H1 (cell line): Measurements from ENCODE around the gene MLN. TPM values are rescaled to one million over a fixed set of nuclear protein-coding genes. Genes with fewer than 3 reads are reported as not detected.

Source experiments
- CTCF ChIA-PET: fragments of 300-600 bp; sonication (Branson Sonifier 250); formaldehyde crosslinking; loops from one replicate; lab custom pipeline; 2021; ENCODE audit not compliant: partially characterized antibody; lab: Charles Lee
- POLR2A ChIA-PET: fragments of 300-600 bp; sonication (Branson Sonifier 250); formaldehyde crosslinking; loops from one replicate; lab custom pipeline; 2021; ENCODE audit warnings: inconsistent platforms; ENCODE audit not compliant: partially characterized antibody; lab: Charles Lee
- DNase-seq, 2 experiments: peaks; one replicate each; pipeline versions ENCODE4 v3.0.0 to v3.0.0-alpha.2; 2010 to 2022; ENCODE audit warnings: low spot score in 2 of 2, low read depth in 1 of 2, mixed read lengths in 1 of 2
- FAIRE-seq: peaks from 2 replicates; lab custom pipeline; 2011; peaks lifted over from hg19 to GRCh38; lab: Jason Lieb, UNC
- H2AFZ ChIP-seq: 2 replicates; pipeline ENCODE4 v1.8.1; 2012; ENCODE audit warnings: low read length, inconsistent platforms
- H2AK5ac ChIP-seq: 2 replicates; pipeline ENCODE4 v1.6.1; 2013; ENCODE audit warnings: low read depth, low read length
- H2BK120ac ChIP-seq: replicated peaks from 2 replicates; pipeline ENCODE3; 2013; ENCODE audit warnings: low read depth, low read length, inconsistent platforms
- H2BK12ac ChIP-seq: 2 replicates; pipeline ENCODE4 v1.6.1; 2013; ENCODE audit warnings: low read depth, low read length
- H2BK15ac ChIP-seq: 2 replicates; pipeline ENCODE4 v1.6.1; 2013; ENCODE audit warnings: low read length
- H2BK20ac ChIP-seq: 2 replicates; pipeline ENCODE4 v1.6.1; 2013; ENCODE audit warnings: low read length
- H2BK5ac ChIP-seq: 2 replicates; pipeline ENCODE4 v1.6.1; 2013; ENCODE audit warnings: low read depth, low read length
- H3K14ac ChIP-seq: 2 replicates; pipeline ENCODE4 v1.6.1; 2013; ENCODE audit warnings: inconsistent platforms; ENCODE audit not compliant: insufficient read length
- H3K18ac ChIP-seq: 2 replicates; pipeline ENCODE4 v1.6.1; 2013; ENCODE audit warnings: low read length; ENCODE audit errors: extremely low read depth
- H3K23ac ChIP-seq: 2 replicates; pipeline ENCODE4 v1.6.1; 2013; ENCODE audit warnings: inconsistent platforms; ENCODE audit not compliant: insufficient read length
- H3K23me2 ChIP-seq: 2 replicates; pipeline ENCODE4 v1.6.1; 2013; ENCODE audit warnings: low read depth, low read length
- H3K27ac ChIP-seq: 2 replicates; pipeline ENCODE4 v1.6.1; 2011; ENCODE audit warnings: low read depth, low read length, inconsistent platforms
- H3K27me3 ChIP-seq, 4 experiments: replicated peaks in 1 of 4; 1 replicate in 1 of 4; 2 replicates in 3 of 4; pipeline versions ENCODE4 v1.6.1 to v1.8.1; 2011 to 2013; ENCODE audit warnings: low read length in 3 of 4, mild to moderate bottlenecking in 3 of 4, inconsistent platforms in 2 of 4, mixed read lengths in 2 of 4, moderate library complexity in 1 of 4; ENCODE audit not compliant: control insufficient read depth in 3 of 4, insufficient read depth in 3 of 4; ENCODE audit errors: extremely low read depth in 1 of 4
- H3K36me3 ChIP-seq, 4 experiments: 2 replicates each; pipeline versions ENCODE4 v1.6.1 to v1.8.1; 2011 to 2013; ENCODE audit warnings: mild to moderate bottlenecking in 4 of 4, low read length in 3 of 4, moderate library complexity in 2 of 4, control low read depth in 1 of 4, inconsistent platforms in 1 of 4; ENCODE audit not compliant: insufficient read depth in 4 of 4, control insufficient read depth in 2 of 4
- H3K4ac ChIP-seq: replicated peaks from 2 replicates; pipeline ENCODE3; 2013; ENCODE audit warnings: low read length, low read depth, mixed read lengths, inconsistent platforms; ENCODE audit not compliant: insufficient read length
- H3K4me1 ChIP-seq, 4 experiments: replicated peaks in 1 of 4; 1 replicate in 1 of 4; 2 replicates in 3 of 4; pipeline versions ENCODE4 v1.6.1 to v1.8.1; 2011 to 2013; ENCODE audit warnings: low read length in 3 of 4, inconsistent platforms in 2 of 4, mixed read lengths in 1 of 4; ENCODE audit not compliant: insufficient read depth in 4 of 4, control insufficient read depth in 3 of 4
- H3K4me2 ChIP-seq, 2 experiments: 2 replicates each; pipeline versions ENCODE4 v1.6.1 to v1.8.1; 2011 to 2013; ENCODE audit warnings: low read depth in 2 of 2, low read length in 2 of 2, control low read depth in 1 of 2, inconsistent platforms in 1 of 2, mild to moderate bottlenecking in 1 of 2; ENCODE audit not compliant: insufficient read depth in 1 of 2
- H3K4me3 ChIP-seq, 4 experiments: fragments of 200-600, 300-600 bp in 1 of 4; sonication (generic), shearing (Covaris generic), sonication (Bioruptor Twin) in 1 of 4; 2 replicates each; pipeline versions ENCODE4 v1.5.1 to v1.8.1; 2011 to 2016; ENCODE audit warnings: low read length in 4 of 4, low read depth in 3 of 4, control low read depth in 2 of 4, inconsistent platforms in 2 of 4, mild to moderate bottlenecking in 2 of 4, mixed read lengths in 1 of 4, moderate library complexity in 1 of 4; ENCODE audit not compliant: insufficient read depth in 2 of 4; ENCODE audit errors: extremely low read depth in 1 of 4
- H3K56ac ChIP-seq: replicated peaks from 2 replicates; pipeline ENCODE3; 2013; ENCODE audit warnings: low read depth, mild to moderate bottlenecking, mixed read lengths, low read length, inconsistent platforms; ENCODE audit not compliant: insufficient read length
- H3K79me1 ChIP-seq: 2 replicates; pipeline ENCODE4 v1.6.1; 2013; ENCODE audit warnings: low read depth, low read length, control low read depth
- H3K79me2 ChIP-seq, 2 experiments: 2 replicates each; pipeline versions ENCODE4 v1.6.1 to v1.8.1; 2012 to 2013; ENCODE audit warnings: low read length in 2 of 2, mild to moderate bottlenecking in 2 of 2, inconsistent platforms in 1 of 2; ENCODE audit not compliant: insufficient read depth in 2 of 2, control insufficient read depth in 1 of 2
- H3K9ac ChIP-seq, 4 experiments: replicated peaks in 1 of 4; 1 replicate in 1 of 4; 2 replicates in 3 of 4; pipeline versions ENCODE4 v1.6.1 to v1.8.1; 2011 to 2013; ENCODE audit warnings: low read depth in 3 of 4, low read length in 3 of 4, control low read depth in 2 of 4, mild to moderate bottlenecking in 2 of 4, moderate library complexity in 2 of 4, inconsistent platforms in 1 of 4; ENCODE audit errors: extremely low read depth in 1 of 4
- H3K9me3 ChIP-seq, 2 experiments: 2 replicates each; pipeline versions ENCODE4 v1.6.1 to v1.8.1; 2012 to 2013; ENCODE audit warnings: mild to moderate bottlenecking in 2 of 2, moderate library complexity in 2 of 2, control low read depth in 1 of 2, inconsistent platforms in 1 of 2, low read depth in 1 of 2, low read length in 1 of 2, mixed read lengths in 1 of 2; ENCODE audit not compliant: insufficient read depth in 2 of 2
- H4K20me1 ChIP-seq, 2 experiments: replicated peaks in 1 of 2; 2 replicates each; pipeline versions ENCODE3 to v1.8.1; 2011 to 2013; ENCODE audit warnings: inconsistent platforms in 2 of 2, low read length in 2 of 2, mild to moderate bottlenecking in 1 of 2; ENCODE audit not compliant: insufficient read depth in 2 of 2, control insufficient read depth in 1 of 2
- H4K5ac ChIP-seq: 2 replicates; pipeline ENCODE4 v1.6.1; 2013; ENCODE audit warnings: low read length, low read depth, mixed read lengths, inconsistent platforms; ENCODE audit not compliant: insufficient read length
- H4K8ac ChIP-seq: 2 replicates; pipeline ENCODE4 v1.8.0; 2013; ENCODE audit warnings: mild to moderate bottlenecking, moderate library complexity, low read length, inconsistent platforms; ENCODE audit not compliant: insufficient read depth; ENCODE audit errors: extremely low read depth
- H4K91ac ChIP-seq: replicated peaks from 2 replicates; pipeline ENCODE3; 2013; ENCODE audit warnings: low read length, mixed read lengths, inconsistent platforms; ENCODE audit not compliant: insufficient read length
- BCL11A ChIP-seq, 2 experiments: IDR thresholded peaks; one replicate each; pipeline ENCODE4 v1.6.1; 2011; ENCODE audit warnings: low read depth in 2 of 2, low read length in 2 of 2, mild to moderate bottlenecking in 2 of 2
- CBX5 ChIP-seq: fragments of 300-800, 300-1000 bp; sonication (generic); IDR thresholded peaks from 2 replicates; pipeline ENCODE4 v1.7.1; 2016; ENCODE audit warnings: antibody characterized with exemption, low read length, low read depth
- KDM1A ChIP-seq: fragments of 200-600, 300-600 bp; sonication (generic); IDR thresholded peaks from 2 replicates; pipeline ENCODE4 v1.7.1; 2016; ENCODE audit warnings: mild to moderate bottlenecking, low read length, borderline replicate concordance
- POLR2A ChIP-seq, 2 experiments: IDR thresholded peaks; 1 replicate in 1 of 2; 2 replicates in 1 of 2; pipeline ENCODE4 v1.6.1; 2011; ENCODE audit warnings: low read depth in 2 of 2, low read length in 2 of 2, mild to moderate bottlenecking in 2 of 2; ENCODE audit errors: control extremely low read depth in 1 of 2
- RBBP5 ChIP-seq: IDR thresholded peaks from 2 replicates; pipeline ENCODE4 v1.7.1; 2012; ENCODE audit warnings: low read depth, mild to moderate bottlenecking, inconsistent platforms, low read length, moderate library complexity, borderline replicate concordance
- TBP ChIP-seq: IDR thresholded peaks from 2 replicates; pipeline ENCODE4 v1.6.1; 2011; ENCODE audit warnings: low read depth, low read length, improper control_type of control experiment
- WGBS, 2 experiments: shearing (Covaris generic) in 1 of 2; methylation state at CpG; one replicate each; pipeline versions ENCODE4 v1.1.6 to v1.1.7; 2013 to 2015; ENCODE audit warnings: low lambda C conversion rate in 2 of 2, mixed read lengths in 2 of 2, inconsistent platforms in 1 of 2, low coverage in 1 of 2, missing lambda C conversion rate in 1 of 2; ENCODE audit not compliant: insufficient replicate concordance in 2 of 2, insufficient coverage in 1 of 2, insufficient read length in 1 of 2; ENCODE audit errors: extremely low coverage in 1 of 2, missing lambda C conversion rate in 1 of 2; 5-methylcytosine and 5-hydroxymethylcytosine counted together
- polyA plus RNA-seq, 7 experiments: library from polyadenylated mRNA; depleted of rRNA in 3 of 7; stranded (reverse) in 5 of 7; unstranded in 2 of 7; fragments of >200 nt in 5 of 7; fragments of 200-250 nt in 2 of 7; gene quantifications; 1 replicate in 5 of 7; 2 replicates in 1 of 7; 4 replicates in 1 of 7; pipeline versions ENCODE4 v1.2.1 to v1.2.3, GENCODE V29; 2011 to 2013; ENCODE audit warnings: missing spikeins in 2 of 7, mixed read lengths in 2 of 7
- total RNA-seq: library from RNA; stranded (reverse); fragmentation: NEBNext Ultra II Directional; extraction: Animal tissue kit (Norgen Biotek cat#: 25700); gene quantifications from 2 replicates; pipeline ENCODE4 v1.2.1, GENCODE V29; 2021

MLN gene
- total and polyA plus RNA-seq, 2 of the 8 experiments (the other 6 are each of a cell fraction or from before 2014, with no cell fraction given), result not detected

DNA sequence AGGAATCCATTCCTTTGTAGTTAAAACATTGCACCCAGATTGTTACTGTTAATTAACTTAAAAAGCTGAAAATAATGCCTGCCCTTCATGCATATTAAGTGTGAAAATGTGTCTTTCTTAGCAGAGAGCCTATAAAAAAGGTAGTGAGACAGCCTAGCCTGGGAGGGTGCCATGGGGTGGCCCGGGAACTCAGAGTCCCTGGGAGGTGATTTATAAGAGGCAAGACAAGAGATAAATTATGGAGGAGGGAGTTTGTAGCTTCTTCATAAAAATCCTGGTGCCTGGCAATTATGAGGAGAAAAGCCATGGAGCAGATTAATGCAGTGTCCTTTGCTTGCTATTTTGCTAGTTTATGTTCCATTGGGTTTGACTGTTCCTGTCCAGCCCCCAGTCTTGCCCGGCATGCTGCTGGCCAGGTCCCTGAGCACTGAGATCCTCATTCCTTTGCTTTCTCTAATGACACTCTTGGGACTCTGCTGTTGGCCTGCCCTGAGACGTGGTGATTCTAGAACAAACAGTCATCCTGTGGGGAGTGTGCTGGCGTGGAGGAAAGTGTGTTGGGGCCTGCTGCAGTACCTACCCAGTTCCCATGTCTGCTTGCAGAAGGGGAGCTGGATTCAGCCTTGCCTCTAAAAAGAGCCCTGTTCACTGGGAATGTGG lies 4.2 kb downstream of the MLN start:
- WGBS, 2 experiments, result 83% methylated on average over 4 of the region's 4 CpGs; no CpG with 5 or more reads in 1 of the 2 experiments
- no peak overlapping the region for H3K14ac ChIP-seq
- no peak overlapping the region; the same call in 1 of the 2 replicates for H2AK5ac ChIP-seq
- H3K4me3 ChIP-seq, result no peak overlapping the region
- no peaks in the 10 kb centered on the region for H3K23me2 ChIP-seq
- peak overlapping the region; percentile 33 for H3K4ac ChIP-seq
- no peak overlapping the region for H4K91ac ChIP-seq
- H2BK12ac ChIP-seq, result peak overlapping the region; percentile 55; the same call in 1 of the 2 replicates
- H4K20me1 ChIP-seq, result no peaks in the 10 kb centered on the region
- H4K5ac ChIP-seq, result no peak overlapping the region
- no peaks in the 10 kb centered on the region for H3K36me3 ChIP-seq
- no peak for DNase-seq
- no peak overlapping the region for H2BK5ac ChIP-seq
- H3K4me1 ChIP-seq, result peaks cover 2 to 21% (median 12%) of the 10 kb centered on the region in 4 experiments
- H3K9ac ChIP-seq, result no peak overlapping the region
- CTCF ChIA-PET, result interaction anchor here (0.7 to 9.6 kb wide), 13 partner anchors 9 to 212 kb away, joined by 3 to 71 read pairs (median 5); no protein-coding TSS in a partner anchor
- no peak overlapping the region for H3K4me2 ChIP-seq
- no peak overlapping the region for H2BK120ac ChIP-seq
- FAIRE-seq, result no peak
- peaks cover 0 to 6% (median 1%) of the 10 kb centered on the region in 4 experiments; a peak in 3 of 7 replicates for H3K27me3 ChIP-seq
- no peaks in the 10 kb centered on the region for H3K79me2 ChIP-seq
- no peak overlapping the region for H3K56ac ChIP-seq
- peak overlapping the region; percentile 20; the same call in 1 of the 2 replicates for H3K18ac ChIP-seq
- no peak overlapping the region for H3K23ac ChIP-seq
- H3K27ac ChIP-seq, result no peak overlapping the region
- no peak overlapping the region for H4K8ac ChIP-seq
- H2BK20ac ChIP-seq, result peak overlapping the region; percentile 15; the same call in 1 of the 2 replicates
- H3K79me1 ChIP-seq, result no peaks in the 10 kb centered on the region
- no peak overlapping the region for H2AFZ ChIP-seq
- H3K9me3 ChIP-seq, result no peaks in the 10 kb centered on the region
- POLR2A ChIA-PET, result interaction anchor here (0.8 to 3.0 kb wide), 5 partner anchors 8 to 24 kb away, joined by 3 to 7 read pairs (median 4); no protein-coding TSS in a partner anchor
- no peak overlapping the region; the same call in 1 of the 2 replicates for H2BK15ac ChIP-seq
- TF ChIP-seq RBBP5, result no peak
- no peak for TF ChIP-seq POLR2A (IDR thresholded peaks at IDR 0.05; ENCODE audit: control extremely low read depth in 1 of 2, low read depth in 2 of 2, low read length in 2 of 2)
- TF ChIP-seq BCL11A (IDR thresholded peaks at IDR 0.05; ENCODE audit: low read depth in 2 of 2, low read length in 2 of 2), result no peak
- TF ChIP-seq KDM1A, result no peak
- TF ChIP-seq CBX5, result no peak
- no peak for TF ChIP-seq TBP
